ENCODE data around the gene NANOS2.
"Not testable (repeated sequence)": the region's sequence is repeated elsewhere in the genome, so short reads cannot be mapped to it uniquely, and the experiment has no call there.

Gene NANOS2

GRCh38 chr19:45927565-45928261, 13.1 kb upstream of the NANOS2 start:
- DNase-seq = peak; percentile 83

DNA sequence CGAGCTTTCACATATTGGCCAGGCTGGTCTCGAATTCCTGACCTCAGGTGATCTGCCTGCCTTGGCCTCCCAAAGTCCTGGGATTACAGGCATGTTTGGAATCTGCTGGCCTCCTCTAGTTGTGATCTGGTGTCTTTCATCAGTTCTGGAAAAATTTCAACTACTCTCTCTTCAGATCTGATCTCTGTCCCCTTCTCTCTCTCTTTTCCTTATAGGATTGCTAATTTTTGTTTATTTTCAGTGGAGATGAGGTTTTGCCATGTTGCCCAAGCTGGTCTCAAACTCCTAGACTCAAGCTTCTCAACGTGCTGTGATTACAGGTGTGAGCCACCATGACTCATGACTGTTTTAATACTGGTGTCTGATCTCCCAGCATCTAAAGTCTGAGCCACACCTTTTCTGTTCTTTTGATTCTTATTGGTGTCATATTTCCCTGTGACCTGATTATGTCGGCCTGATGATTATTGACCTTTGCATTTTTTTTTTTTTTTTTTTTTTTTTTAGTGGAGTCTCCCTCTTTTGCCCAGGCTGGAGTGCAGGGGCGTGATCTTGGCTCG, 10.4 kb upstream of the NANOS2 start:
- DNase-seq = no peak

DNA sequence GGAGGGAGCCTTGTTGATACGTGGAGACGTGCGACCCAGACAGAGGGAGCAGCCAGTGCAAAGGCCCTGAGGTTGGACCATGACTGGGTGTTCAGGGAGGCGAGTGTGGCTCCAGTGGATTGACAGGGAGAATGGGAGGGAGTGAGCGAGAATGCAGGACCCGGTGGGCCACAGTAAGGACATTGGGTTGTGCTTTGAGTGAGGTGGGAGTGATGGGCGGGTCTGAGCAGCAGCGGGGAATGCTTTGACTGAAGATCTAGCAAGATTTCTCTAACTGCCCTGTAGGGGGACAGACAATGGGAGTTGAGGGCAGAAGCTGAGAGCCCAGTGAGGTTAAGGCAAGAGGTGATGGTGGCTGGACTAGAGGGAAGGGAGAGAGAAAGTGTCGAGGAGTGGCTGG, 7.7 kb upstream of the NANOS2 start:
- no peak for DNase-seq

GRCh38 chr19:45920458-45920857, 5.9 kb upstream of the NANOS2 start:
- DNase-seq = no peak

DNA sequence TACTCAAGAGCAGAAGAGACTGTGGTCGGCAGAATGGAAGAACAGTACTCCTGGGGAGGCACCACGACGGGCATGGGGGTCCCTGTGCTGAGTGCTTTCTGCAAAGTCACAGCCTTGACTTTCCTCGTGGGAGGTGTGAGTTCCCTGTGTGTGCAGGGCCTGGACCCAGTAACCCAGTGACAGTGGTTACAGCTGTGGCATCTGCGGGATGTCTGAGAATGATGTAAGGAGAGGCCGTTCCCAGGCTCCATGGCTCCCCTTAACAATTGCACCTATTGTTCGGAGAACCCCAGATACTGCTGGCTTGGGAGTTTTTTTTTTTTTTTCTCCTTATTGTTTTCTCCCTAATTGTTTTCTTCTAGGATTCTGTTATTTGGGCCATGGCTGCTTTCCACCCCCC, 5.1 kb upstream of the NANOS2 start:
- no peak for DNase-seq

DNA sequence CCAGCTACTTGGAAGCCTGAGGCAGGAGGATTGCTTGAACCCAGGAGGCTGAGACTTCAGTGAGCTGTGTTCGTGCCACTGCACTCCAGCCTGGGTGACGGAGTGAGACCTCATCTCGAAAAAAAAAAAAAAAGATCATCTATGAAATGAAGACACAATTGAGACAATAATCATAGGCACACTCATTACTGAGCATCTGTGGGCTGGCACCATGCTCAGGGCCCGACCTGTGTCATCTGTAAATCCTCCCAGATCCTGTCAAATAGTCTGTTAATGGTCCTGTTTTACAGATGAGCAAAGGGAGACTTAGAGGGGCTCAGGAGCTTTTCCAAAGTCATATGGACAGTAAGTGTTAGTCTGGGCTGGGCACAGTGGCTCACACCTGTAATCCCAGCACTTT, 4.1 kb upstream of the NANOS2 start:
- no peak for DNase-seq

GRCh38 chr19:45917421-45918091, 3.0 kb upstream of the NANOS2 start:
- no peak for DNase-seq

DNA sequence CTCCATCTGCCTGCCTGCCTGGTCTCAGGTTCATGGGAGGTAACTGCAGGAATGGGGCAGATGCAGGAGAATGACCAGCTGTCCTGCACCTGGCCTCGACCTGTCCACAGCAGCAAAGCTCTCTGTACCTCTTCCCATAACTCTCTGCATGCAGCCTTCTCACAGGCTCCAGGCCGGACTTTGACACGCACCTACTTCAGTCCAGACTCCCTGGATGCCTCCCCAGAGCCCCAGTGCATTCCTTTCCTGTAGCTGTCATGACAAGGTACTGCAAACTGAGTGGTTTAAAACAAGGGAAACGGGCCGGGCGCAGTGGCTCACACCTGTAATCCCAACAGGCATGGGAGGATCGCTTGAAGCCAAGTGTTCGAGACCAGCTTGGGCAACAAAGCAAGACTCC, 3.3 kb downstream of the NANOS2 start:
- no peak for DNase-seq

GRCh38 chr19:45908956-45909355, 5.6 kb downstream of the NANOS2 start:
- DNase-seq = no peak

GRCh38 chr19:45906221-45906620, 8.4 kb downstream of the NANOS2 start:
- DNase-seq = no peak

GRCh38 chr19:45905011-45905410, 9.6 kb downstream of the NANOS2 start:
- no peak for DNase-seq

GRCh38 chr19:45902651-45903625, 11.6 kb downstream of the NANOS2 start:
- DNase-seq = peak; percentile 100

DNA sequence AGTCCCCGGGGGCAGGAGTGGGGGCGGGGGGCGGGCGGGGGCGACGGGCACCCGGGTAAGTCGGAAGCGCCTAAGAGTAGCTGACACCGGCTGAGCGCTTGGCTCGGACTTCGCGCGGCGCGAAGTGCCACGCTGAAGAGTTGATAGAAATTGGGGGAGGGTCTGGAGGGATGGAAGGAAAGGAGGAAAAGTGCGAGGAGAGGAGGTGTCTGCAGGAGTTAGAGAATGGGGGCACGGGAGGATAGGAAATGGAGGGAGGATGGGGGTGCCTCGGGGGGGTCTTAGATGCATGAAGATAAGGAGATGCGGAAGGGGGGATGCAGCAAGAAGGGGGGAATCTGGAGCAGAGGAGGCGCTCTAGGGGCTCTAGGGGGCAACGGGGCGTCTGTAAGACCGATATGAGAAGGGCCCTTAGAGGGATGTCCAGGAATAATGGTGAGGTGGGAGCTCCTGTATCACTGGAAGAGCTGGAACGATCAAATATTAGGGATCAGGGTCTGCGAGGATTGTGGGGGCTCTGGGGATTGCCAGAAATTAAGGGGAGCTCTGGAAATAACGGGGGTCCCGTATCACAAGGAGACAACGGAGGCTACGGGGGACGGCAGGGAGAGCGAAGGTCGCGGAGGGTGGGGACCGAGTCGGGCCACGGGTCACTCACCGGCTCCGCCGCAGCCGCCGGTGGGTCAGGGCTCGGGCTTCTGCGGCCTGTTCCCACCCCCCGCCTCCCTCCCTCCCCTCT, 12.5 kb downstream of the NANOS2 start, which contains the start of gene MYPOP:
MYPOP (minus strand) TSS at position 702 of the 739 bp plus-strand sequence. CDS start 840 bp downstream, outside the sequence.
- no peak for DNase-seq

DNA sequence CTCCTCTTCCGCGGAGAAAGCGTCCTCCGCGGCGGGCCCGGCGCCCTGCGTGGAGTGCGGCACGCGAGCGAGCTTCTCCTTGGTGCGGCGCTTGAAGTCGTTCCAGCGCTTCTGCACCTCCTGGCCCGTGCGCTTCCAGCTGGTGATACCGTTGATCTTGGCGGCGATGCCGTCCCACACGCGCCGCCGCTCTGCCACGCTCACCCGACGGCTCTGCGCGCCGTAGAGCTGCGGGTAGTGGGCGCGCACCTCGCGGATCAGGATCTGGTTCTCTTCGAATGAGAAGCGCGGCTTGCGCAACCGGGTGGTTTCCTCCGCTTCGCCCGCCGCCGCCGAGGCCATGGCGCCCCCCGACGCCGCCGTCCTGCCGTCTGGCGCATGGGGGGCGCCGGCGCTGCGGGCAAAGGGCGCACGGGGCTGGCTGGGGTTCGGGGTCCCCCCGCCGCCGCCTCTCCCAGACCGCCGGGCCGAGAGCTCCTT, 13.1 kb downstream of the NANOS2 start:
- DNase-seq = peak; percentile 52

DNA sequence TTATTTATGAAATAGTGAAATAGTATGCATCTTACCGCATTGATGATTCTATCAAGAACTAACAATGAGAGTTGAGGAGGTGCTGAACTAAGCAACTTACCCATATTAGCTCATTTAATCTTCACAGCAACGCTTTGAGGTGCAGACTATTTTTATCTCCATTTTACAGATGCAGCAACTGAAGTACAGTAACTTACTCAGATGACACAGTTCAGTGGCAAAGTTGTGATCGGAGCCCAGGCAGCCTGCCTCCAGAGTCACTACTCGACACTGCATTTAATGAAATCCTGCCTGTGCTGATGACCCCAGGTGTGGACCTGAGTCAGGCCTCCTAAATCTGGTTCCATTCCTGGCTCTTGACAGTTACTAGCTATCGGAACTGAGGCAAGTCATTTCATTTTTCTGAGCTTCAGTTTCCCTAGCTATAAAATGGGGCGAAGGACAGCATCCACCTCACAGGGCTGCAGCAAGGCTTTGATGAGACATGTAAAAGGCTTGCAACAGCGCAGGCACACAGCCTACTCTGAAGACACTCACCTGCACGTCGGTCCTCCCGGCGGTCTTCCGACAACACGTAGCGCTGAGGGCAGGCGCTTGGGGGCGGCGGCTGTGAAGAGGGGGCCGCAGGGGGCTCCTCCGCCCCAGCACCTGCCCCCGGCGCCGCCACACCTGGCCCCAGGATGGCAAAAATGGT, 13.7 kb downstream of the NANOS2 start:
- no peak for DNase-seq

- DNase-seq = no peak
Measured at GRCh38 chr19:45899919-45900589, 14.5 kb downstream of the NANOS2 start.

DNA sequence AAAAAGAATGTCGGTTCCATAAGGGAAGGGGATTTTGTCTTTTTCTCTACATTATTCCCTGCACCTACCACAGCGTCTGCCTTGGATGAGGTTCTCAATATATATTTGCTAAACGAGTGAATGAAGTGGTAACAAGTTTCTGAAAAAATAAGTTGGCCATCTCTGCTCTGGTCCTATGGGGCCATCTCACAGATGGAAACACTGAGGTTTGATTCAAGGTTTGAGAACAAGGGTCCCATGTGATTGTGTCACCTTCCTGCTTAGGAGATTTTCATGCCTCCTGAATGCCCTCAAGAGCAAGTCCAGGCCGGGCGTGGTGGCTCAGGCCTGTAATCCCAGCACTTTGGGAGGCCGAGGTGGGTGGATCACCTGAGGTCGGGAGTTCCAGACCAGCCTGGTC, 15.3 kb downstream of the NANOS2 start:
- DNase-seq = no peak

- DNase-seq = no peak
Measured at GRCh38 chr19:45897261-45897812, 17.2 kb downstream of the NANOS2 start.

- DNase-seq = not testable (repeated sequence)
Measured at GRCh38 chr19:45895983-45896599, 18.5 kb downstream of the NANOS2 start.

- DNase-seq = no peak
Measured at GRCh38 chr19:45895519-45895972, 19.0 kb downstream of the NANOS2 start.

Data from activated T-cell treated with anti-CD3 and anti-CD28 coated beads, Interleukin-2, amount 50 U/mL, for 1 hour (primary cell).